GM19025 (cell line): ENCODE results near the gene ITGB5.
"Not testable (repeated sequence)": the region's sequence is repeated elsewhere in the genome, so short reads cannot be mapped to it uniquely, and the experiment has no call there.

Source experiments
- ATAC-seq: cut with Tn5 transposase; IDR thresholded peaks from one replicate; pipeline ENCODE4 v1.9.1; 2021; ENCODE audit warnings: mild to moderate bottlenecking, low read depth, moderate library complexity; ENCODE audit not compliant: unreplicated experiment

ITGB5 gene

DNA sequence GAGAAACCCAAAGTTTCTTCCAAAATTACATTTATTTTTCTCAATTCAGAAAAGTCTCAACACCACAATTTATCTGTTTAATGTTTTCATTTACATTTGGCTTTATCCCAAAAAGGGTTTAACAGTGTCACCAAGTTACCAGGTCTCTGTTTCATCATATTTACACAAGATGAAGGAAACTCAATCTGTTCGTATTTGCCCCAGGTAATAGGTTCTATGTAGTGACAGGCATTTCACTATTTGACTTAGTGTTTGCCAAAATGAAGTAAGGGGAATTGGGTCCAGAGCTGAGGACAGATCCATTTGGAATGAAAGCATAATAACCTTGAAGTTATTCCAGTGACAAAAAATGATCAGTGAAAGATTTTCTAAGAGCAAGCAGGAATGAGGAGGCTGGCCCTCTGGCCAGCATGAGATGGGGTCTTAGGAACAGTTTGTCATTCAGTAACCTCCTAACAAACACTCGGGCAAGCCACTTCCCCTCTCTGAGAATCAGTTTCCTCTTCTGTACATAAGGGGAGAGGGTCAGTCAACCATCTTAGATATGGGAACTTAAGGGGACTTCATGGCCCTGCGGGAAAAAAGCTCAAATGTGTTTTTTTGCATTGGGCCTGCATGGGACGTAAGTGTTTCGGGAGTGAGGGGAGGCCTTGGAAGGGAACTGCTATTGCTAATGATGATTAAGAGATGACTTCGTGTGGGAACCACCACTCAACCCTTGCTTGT lies 125.1 kb downstream of the ITGB5 start:
- no peak for ATAC-seq

DNA sequence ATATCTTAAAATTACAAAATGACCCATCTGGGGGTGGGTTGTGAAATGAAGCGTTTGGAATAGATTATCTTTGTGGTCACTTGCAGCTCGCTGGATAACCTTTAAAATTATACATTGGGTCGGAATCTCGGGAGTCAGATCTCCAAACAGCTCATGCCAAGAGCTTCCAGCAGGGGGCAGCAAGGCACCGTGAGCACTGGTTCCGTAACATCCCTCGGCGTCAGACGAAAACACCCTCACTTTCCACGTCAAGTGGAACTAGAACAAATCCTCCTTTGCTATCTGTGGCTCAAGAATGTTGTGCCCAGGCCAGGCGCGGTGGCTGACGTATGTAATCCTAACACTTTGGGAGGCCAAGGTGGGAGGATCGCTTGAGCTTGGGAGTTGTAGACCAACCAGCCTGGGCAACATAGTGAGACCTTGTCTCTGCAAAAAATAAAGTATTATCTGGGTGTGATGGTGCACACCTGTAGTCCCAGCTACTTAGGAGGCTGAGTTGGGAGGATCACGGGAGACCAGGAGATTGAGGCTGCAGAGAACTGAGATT lies 125.8 kb downstream of the ITGB5 start:
- ATAC-seq = no peak

DNA sequence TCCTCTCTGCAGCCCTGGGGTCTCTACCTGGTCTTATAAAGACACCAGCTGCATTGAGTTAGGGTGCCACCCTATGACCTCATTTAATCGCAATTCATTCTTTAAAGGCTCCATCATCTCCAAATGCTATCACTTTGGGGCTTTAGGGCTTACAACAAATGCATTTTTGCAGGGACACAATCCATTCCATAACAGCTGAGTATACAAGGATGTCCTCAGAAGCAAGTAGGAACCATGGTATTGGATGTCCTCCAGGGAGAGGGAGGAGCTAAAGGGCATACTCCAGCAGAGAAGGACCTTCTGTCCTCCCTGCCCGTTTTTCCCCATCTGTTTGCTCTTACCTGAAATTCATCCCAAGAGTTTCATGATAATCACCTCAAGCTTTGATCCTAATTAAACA lies 126.6 kb downstream of the ITGB5 start:
- no peak for ATAC-seq

DNA sequence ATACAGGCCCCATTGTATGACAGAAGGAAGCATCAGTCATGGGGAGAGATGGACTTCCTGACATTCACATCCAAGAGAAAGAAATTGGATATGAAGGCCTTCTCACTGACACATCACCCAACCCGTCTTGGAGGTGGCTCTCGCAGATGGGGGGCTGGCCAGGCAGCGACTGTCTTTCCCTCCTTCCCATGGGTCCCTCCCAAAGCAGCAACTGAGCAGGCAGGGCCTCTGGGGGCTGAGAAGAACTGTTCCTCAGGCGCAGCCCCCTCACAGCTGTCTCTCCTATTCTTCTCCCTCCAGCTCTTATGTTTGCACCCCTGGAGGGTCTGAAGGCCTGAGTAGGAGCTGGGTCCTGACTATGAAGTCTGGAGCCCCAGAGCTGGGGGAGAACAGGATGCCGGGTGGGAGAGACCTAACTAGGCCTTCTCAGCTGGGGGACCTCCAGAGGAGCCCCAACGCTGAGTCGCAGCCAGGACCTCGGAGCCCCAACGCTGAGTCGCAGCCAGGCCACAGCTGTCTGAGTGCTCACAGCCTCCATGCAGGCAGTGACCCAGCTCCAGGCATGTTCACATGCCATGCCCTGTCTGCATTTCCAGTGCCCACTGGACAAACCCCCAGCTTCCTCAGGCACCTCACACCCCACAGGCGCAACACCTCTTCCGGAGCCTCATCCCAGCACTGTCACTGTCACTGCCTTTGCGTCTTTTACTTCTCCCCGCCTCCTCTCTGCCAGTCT lies 127.3 kb downstream of the ITGB5 start:
- ATAC-seq = no peak

DNA sequence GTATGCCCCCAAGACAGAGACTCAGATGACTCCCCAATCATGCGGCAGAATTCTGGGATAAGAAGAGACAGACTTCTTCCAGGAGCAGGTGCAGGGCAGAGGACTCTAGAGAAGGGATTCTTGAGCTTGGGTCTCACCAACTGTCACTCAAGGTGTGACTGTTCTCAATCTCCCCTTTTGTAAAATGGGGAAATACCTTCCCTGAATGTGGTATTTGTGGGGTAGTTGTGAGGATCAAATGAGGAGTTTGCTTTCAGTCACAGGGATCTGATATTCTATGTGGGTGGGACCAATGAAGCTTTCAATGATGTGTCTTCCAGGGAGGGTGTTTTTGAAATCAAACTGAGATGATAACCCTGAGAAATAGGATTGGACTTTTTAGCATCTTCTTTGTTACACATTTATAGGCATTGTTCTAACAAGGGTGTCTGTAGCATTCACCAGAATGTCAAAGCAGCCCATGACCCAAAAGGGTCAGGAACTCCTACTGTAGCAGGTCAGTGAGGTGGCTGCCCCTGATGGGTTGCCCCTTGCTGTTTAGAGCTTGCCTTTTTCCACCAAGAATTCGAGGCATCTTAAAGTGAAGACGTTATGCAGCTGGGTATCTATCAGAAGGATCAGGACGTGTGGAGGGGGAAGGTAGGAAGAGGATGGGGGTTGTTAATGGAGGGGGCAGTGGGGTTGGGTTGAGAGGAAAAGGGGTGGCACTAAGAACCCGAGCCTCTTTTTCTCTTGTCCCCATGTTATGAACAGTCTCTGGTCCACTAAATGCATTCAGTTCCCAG lies 128.1 kb downstream of the ITGB5 start:
- ATAC-seq = no peak

DNA sequence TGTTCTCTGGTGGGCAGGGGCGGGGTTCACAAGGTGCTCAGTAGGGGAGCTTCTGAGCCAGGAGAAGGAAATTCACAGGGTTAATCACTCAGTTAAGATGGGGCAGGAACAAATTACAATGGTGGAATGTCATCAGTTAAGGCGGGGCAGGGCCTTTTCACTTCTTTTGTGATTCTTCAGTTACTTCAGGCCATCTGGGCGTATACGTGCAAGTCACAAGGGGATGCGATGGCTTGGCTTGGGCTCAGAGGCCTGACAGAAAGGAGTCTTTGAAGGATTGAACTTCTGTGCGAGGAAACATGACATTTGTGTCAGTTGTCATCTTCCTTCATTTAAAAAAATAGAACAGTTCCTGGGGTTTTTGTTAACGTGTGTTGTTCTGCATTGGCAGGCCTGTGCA lies 129.2 kb downstream of the ITGB5 start:
- ATAC-seq = not testable (repeated sequence)

DNA sequence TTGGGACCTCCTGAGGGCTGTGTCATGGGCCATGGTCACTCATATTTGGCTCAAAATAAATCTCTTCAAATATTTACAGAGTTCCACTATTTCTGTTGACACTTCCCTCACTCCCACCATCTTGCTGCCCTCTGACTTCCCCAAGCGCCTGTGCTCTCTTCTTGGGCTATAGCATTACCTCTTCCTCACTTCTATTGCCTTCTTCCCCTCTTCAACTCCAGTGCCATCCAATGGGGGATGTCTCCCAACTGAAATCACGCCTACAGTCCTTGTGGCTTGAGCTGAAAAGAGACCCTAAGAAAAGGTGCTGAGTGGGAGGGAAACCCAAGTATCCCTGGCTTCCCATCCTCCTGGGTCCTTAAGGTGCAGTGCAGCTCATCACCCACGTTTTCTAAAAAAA lies 135.1 kb downstream of the ITGB5 start:
- ATAC-seq = no peak

DNA sequence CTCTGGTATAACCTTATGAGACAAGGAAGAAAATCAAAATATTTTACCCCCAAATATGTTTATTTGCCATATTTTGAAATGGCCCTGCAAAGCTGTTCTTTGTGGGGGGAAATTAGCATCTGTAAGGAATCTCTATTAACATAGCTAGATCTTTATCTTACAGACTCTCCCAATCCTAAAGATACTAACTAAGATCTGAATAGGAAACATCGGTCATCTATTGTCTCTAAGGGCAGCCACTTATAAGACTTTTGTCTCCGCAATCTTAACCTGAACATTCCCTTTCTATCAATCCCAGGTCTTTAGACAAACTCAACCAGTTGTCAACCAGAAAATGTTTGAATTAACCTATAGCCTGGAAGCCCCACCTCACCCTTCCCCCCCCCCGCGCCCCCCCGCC lies 135.7 kb downstream of the ITGB5 start:
- ATAC-seq = no peak

DNA sequence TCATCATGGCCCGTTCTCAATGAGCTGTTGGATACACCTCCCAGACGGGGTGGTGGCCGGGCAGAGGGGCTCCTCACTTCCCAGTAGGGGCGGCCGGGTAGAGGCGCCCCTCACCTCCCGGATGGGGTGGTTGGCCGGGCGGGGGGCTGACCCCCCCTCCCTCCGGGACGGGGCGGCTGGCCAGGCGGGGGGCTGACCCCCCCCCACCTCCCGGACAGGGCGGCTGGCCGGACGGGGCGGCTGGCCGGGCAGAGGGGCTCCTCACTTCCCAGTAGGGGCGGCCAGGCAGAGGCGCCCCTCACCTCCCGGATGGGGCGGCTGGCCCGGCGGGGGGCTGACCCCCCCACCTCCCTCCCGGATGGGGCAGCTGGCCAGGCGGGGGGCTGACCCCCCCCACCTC lies 137.3 kb downstream of the ITGB5 start:
- not testable (repeated sequence) for ATAC-seq

DNA sequence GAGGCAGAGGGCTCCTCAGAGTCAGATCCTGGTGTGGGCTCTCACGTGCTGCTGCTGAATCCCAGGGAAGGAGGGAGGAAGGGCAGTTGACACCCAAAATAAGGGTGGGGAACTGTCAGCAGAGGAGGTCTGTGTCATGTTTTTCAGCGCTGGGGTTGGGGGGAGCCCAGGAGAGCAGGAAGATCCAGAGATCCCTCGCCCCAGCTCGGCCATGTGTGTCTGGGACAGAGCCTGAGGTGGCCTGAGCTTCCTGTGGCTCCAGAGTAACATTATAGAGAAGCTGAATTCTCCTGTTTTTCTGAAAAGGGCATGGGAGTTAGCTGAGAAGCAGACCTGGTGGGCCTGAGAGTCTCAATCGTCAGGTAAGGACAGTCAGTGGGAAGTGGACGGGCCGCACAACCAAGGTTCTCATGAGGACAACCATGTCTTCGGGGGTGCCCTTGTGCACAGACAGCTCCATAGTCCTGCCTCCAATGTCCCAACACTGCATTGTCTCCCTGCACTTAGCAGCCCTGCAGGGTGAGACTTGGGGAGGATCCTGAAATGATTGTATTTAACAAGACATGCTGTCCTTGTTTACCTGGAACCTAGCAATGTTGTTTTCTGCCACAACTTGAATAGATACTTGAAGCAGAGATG lies 138.5 kb downstream of the ITGB5 start:
- no peak for ATAC-seq

DNA sequence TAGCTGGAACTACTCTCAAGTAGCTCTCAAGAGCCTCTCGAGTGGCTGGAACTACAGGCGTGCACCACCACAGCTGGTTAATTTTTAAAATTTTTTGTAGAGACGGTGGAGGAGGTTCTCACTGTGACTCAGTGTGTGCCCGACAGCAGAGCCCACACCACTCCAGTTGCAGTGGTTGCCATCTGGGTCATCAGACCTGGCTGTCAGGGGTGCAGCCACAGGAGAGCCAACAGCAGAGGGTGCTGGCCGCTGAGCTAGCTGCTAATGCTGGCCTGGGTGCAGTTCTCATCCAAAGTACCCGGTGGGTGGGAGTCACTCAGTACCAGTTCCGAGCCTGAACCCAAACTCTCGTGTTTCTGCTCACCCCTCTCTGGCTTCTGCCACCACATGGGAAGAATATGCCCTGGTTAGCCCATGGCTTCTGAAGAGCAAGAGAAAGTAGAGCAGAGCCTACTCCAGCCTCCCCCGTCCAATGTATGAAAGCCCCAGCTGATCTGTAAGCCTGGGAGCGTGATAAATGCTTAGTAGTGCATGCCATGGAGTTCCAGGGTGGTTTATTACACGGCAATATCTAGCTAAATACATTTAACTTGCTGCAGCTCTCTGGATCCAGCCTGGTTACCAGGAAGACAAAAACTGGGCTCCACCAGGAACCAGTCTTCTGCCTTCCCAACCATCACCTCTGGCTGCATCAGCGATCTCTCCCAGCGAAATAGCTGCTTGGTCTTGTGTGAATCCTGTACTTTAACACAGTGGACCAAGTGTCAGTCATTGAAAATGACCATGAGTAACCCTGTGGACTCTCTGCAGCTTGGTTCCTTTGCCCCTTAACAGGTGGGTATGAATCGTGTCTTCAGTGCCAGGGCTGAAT lies 139.8 kb downstream of the ITGB5 start:
- ATAC-seq = no peak

DNA sequence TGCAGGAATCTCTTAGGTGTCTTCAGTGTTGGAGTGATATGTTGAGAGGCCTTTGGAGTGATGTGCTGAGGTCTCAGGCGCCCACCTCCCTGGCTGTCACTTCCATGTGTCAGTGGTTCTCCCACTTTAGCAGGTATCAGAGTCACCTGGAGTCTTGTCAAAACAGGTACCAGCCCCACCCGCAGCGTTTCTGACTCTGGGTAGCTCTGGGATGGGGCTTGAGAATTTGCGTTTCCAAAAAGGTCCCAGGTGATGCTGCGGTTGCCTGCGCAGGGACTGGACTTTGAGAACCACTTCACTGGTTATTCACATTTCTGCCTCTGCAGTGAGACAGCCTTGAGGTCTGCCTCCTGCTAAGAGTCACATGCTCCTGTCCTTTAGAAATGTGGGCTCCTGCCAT lies 141.4 kb downstream of the ITGB5 start:
- ATAC-seq = no peak

DNA sequence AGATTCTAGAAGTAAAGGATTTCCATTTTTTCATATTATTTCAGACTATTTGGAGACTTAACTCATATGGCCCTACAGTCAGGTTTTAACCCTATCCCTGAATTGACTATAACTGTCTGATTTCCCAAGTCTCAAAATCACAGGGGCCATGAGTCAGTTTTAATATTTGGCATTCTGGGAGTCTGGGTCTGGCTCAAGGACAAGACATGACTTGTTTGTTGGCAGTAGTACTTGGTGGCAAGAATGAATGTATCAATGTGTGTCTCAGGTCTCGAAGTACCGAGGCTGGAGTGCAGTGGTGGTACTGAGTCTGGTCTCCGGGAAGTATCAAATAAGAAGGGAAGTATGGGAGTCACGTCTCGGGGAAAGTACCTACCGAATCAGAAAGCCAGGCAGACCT lies 146.1 kb downstream of the ITGB5 start:
- no peak for ATAC-seq

DNA sequence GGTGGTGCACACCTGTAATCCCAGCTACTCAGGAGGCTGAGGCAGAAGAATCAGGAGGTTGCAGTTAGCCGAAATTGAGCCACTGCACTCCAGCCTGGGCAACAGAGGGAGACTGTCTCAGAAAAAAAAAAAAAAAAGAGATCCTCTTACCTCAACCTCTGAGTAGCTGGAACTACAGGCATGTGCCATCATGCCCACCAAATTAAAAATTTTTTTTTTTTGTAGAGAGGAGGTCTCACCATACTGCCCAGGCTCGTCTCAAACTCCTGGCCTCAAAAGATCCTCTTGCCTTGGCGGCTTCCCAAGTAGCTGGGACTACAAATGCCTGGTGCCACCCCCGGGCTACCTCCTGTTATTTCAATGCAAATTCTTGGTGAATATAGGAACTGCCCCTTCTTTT lies 155.4 kb downstream of the ITGB5 start:
- ATAC-seq = no peak

DNA sequence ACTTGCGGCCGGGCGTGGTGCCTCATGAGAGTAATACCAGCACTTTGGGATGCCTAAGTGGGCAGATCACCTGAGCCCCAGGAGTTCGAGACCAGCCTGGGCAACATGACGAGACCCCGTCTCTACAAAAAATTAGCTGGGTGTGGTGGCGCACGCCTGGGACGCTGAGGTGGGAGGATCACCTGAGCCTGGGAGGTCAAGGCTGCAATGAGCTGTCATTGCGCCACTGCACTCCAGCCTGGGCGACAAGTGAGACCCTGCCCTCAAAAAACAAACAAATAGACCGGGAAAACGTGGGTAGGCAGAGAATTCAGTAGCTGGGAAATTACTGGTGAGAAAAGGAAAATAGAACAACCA lies 156.2 kb downstream of the ITGB5 start:
- ATAC-seq = no peak

DNA sequence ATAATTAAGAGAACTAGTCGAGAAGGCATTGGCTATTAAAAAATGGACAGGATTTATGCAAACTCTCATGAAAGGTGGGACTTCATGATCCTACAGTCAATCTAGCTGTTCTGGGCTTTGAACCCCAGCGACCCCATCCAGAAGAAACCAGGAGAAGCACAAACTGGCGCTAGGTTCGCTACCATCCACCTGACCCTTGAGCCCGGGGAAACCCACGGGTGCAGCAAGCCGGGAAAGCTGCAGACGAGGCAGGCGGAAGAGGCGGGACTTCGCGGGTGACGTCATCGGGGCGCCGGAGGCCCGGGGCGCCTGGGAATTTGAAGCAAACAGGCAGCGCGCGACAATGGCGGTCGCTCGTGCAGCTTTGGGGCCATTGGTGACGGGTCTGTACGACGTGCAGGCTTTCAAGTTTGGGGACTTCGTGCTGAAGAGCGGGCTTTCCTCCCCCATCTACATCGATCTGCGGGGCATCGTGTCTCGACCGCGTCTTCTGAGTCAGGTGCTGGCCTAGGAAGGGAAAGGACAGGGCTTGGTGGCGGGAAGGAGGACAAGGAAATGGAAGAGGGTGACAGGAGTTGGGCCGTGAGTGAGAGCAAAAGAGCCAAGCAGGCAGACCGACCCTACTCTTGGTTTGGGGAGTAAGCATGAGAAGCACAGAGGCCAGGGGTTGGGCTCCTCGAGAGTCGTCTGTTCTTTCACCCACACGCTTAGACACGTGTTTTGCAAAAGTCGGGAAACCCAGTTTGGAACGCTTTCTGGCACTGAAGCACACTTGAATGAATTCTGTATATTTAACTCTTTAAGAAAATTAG lies 156.8 kb downstream of the ITGB5 start, which contains the start of gene UMPS:
TSS of gene UMPS (plus strand) at position 324 of the 812 bp plus-strand sequence. CDS start at position 344, 20 bp downstream.
- peak; percentile 93 for ATAC-seq

DNA sequence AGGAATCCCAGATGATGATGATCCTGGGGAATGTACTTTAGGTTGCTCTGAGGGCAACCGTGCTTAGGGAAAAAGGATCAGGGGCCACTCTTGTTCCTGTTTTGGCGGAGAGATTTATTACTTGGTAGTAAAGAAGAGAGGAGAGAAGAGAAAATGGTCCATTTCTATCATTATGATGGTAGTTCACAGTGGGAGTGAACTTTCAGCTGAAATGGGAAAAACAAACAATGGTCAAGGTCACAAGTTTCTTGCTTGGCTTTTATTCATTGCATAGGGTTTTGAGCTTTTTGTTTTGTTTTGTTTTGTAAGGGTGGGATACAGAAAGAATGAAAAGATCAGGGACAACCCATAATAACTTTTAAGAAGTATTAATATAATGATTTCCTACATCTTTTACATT lies 164.6 kb downstream of the ITGB5 start:
- ATAC-seq = no peak

DNA sequence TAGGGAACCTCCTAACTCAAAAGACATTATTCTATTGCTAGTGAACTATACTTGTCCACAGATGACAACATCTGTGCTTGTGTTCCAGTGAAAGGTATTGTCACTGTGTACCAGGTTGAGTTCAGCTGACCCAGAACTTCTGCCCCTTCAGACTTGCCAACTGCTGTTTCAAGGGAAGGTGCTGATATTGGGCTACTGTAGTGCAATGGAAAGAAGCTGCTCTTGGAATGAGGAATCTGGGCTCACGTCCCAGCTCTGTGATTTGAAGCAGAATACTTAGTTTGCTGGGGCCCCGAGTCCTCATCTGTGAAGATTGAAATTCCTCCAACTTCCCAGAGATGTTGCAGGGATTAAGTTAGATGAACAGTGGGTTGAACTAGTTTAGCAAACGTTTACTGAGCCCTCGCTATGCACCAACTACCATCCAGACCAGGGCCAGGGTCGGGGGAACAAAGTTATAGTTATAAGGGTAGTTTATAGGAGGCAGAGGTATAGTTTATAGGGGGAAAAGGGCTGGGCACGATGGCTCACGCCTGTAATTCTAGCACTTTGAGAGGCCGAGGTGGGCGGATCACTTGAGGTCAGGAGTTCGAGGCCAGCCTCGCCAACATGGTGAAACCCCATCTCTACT lies 172.8 kb downstream of the ITGB5 start:
- ATAC-seq = no peak
